HG02970 (cell line): Measurements from ENCODE around the gene KDM6B.
"Not testable (repeated sequence)": the region's sequence is repeated elsewhere in the genome, so short reads cannot be mapped to it uniquely, and the experiment has no call there.

ENCODE experiments used
- ATAC-seq: cut with Tn5 transposase; IDR thresholded peaks from one replicate; pipeline ENCODE4 v1.9.1; 2021; ENCODE audit warnings: mild to moderate bottlenecking, moderate library complexity, moderate number of reproducible peaks; ENCODE audit not compliant: unreplicated experiment, low FRiP score

The KDM6B gene

DNA sequence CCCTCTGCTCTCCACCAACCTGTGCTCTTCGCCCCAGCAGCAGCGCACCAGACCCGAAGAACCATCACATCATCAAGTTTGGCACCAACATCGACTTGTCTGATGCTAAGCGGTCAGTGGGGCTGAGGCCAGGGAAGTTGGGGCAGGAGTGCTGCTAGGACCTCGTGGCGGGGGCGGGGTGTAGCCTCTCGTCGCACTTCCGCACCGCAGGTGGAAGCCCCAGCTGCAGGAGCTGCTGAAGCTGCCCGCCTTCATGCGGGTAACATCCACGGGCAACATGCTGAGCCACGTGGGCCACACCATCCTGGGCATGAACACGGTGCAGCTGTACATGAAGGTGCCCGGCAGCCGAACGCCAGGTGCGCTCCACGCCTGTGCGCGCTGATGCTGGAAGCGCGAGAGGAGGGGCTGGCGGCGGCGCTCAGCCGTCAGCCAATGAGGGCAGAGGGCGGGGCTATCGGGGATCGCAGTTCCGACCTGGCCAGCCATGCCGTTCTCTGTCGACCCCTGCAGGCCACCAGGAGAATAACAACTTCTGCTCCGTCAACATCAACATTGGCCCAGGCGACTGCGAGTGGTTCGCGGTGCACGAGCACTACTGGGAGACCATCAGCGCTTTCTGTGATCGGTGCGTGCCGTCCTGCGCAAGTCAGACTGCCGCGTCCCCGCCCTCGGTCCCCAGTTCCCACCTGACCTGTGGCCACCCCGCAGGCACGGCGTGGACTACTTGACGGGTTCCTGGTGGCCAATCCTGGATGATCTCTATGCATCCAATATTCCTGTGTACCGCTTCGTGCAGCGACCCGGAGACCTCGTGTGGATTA lies 17.6 kb downstream of the KDM6B start:
- peak; percentile 58 for ATAC-seq

DNA sequence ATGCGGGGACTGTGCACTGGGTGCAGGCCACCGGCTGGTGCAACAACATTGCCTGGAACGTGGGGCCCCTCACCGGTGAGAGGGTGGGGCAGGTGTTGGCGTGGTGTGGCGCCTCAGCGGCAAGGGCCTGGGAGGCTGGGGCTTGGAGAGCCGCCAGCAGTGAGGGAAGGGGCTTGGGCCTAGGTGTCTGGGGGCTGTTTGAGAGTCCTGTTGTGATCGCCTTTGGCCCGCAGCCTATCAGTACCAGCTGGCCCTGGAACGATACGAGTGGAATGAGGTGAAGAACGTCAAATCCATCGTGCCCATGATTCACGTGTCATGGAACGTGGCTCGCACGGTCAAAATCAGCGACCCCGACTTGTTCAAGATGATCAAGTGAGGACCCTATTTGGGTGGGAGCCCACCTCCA lies 18.2 kb downstream of the KDM6B start:
- ATAC-seq = no peak

DNA sequence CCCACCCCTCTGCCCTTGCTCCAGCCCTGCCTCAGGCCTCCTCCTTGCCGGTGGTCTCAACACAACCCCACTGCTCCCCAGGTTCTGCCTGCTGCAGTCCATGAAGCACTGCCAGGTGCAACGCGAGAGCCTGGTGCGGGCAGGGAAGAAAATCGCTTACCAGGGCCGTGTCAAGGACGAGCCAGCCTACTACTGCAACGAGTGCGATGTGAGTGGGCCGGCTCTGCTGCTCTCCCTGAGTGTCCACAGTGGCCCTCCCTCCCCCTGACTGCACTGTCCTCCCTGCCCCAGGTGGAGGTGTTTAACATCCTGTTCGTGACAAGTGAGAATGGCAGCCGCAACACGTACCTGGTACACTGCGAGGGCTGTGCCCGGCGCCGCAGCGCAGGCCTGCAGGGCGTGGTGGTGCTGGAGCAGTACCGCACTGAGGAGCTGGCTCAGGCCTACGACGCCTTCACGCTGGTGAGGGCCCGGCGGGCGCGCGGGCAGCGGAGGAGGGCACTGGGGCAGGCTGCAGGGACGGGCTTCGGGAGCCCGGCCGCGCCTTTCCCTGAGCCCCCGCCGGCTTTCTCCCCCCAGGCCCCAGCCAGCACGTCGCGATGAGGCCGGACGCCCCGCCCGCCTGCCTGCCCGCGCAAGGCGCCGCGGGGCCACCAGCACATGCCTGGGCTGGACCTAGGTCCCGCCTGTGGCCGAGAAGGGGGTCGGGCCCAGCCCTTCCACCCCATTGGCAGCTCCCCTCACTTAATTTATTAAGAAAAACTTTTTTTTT lies 19.1 kb downstream of the KDM6B start:
- ATAC-seq = no peak

DNA sequence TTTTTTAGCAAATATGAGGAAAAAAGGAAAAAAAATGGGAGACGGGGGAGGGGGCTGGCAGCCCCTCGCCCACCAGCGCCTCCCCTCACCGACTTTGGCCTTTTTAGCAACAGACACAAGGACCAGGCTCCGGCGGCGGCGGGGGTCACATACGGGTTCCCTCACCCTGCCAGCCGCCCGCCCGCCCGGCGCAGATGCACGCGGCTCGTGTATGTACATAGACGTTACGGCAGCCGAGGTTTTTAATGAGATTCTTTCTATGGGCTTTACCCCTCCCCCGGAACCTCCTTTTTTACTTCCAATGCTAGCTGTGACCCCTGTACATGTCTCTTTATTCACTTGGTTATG lies 19.6 kb downstream of the KDM6B start:
- no peak for ATAC-seq

DNA sequence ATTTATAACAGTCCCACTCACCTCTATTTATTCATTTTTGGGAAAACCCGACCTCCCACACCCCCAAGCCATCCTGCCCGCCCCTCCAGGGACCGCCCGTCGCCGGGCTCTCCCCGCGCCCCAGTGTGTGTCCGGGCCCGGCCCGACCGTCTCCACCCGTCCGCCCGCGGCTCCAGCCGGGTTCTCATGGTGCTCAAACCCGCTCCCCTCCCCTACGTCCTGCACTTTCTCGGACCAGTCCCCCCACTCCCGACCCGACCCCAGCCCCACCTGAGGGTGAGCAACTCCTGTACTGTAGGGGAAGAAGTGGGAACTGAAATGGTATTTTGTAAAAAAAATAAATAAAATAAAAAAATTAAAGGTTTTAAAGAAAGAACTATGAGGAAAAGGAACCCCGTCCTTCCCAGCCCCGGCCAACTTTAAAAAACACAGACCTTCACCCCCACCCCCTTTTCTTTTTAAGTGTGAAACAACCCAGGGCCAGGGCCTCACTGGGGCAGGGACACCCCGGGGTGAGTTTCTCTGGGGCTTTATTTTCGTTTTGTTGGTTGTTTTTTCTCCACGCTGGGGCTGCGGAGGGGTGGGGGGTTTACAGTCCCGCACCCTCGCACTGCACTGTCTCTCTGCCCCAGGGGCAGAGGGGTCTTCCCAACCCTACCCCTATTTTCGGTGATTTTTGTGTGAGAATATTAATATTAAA lies 20.2 kb downstream of the KDM6B start:
- no peak for ATAC-seq

DNA sequence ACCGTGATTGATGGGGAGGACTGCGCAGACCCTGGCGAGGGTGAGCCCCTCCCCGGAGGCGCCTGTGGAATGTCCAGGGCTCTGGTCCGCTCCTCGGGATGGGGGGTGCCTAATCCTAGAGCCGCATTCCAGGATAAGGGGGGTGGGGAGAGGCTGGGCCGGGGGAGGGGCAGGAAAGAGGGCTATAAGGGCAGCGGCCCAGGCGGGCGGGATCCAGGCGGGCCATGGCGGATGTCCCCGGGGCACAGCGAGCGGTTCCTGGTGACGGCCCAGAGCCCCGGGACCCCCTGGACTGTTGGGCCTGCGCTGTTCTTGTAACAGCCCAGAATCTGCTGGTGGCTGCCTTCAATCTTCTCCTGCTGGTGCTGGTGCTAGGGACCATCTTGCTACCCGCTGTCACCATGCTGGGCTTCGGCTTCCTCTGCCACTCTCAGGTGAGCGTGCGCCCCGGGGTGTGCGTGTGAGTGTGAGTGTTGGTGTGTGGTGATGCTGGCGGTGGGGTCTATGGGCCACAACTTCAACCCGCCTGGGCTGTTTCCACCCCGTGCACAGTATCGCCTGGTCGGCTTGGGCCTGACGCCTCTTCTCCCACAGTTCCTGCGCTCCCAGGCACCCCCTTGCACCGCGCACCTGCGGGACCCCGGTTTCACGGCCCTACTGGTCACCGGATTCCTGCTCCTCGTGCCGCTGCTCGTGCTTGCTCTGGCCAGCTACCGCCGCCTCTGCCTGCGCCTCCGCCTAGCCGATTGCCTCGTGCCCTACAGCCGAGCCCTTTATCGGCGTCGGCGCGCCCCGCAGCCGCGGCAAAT lies 21.0 kb downstream of the KDM6B start, which contains the start of gene TMEM88:
Gene TMEM88, plus strand, starts transcription at position 216 of the 809 bp plus-strand sequence. Its CDS starts 9 bp downstream, at position 225.
- no peak for ATAC-seq

DNA sequence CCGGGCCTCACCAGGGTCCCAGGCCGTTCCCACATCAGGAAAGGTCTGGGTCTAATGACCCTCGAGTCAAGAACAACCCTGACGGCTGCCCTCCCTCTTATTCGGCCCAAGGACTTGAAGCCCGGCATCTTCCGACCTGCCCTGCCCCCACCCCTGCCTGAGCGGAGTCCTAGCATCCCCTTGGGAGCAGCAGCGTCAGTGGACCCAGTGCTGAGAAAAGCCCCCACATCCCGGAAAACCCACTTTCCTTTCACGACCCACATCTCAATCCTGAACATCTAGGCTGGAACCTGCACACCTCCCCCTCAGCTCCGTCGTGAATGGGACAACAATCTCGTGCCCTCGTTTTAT lies 21.6 kb downstream of the KDM6B start:
- no peak for ATAC-seq

DNA sequence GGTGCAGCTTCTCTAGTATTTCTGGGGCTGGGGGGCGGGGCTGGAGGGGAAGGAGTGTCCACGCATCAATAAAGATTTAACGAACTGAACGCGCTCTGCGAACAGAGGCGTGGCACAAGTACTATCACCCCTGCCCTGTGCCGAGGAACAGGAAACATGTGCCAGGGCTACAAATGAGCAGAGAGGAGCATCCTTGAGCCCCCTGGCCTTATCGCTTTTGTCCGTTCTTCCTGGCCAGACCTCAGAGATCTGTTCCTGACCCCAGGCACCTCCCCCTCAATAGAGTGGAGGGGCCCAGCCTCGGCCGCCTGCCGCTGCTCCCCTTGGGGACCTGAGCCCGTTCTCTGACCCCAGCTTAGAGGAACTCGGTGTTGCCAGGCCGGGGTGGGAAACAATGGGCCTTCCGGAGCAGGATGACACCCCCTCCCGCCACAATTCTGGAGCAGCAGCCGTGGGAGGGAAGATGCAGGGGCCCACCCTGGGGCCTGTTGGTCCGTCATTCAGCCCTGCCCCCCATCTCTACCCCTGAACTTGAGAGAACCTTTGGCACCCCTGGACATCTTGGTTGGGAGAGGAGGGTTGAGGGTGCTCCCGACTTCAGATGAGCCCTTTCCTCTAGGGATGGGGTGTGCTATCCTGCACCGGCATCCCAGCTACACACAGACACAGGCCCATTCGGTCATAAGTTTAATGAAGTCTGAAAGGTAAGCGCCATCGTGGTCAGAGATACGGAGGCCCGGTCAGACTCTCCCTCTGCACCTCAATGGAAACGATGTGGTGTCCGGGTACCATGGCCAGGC lies 22.2 kb downstream of the KDM6B start:
- no peak for ATAC-seq

DNA sequence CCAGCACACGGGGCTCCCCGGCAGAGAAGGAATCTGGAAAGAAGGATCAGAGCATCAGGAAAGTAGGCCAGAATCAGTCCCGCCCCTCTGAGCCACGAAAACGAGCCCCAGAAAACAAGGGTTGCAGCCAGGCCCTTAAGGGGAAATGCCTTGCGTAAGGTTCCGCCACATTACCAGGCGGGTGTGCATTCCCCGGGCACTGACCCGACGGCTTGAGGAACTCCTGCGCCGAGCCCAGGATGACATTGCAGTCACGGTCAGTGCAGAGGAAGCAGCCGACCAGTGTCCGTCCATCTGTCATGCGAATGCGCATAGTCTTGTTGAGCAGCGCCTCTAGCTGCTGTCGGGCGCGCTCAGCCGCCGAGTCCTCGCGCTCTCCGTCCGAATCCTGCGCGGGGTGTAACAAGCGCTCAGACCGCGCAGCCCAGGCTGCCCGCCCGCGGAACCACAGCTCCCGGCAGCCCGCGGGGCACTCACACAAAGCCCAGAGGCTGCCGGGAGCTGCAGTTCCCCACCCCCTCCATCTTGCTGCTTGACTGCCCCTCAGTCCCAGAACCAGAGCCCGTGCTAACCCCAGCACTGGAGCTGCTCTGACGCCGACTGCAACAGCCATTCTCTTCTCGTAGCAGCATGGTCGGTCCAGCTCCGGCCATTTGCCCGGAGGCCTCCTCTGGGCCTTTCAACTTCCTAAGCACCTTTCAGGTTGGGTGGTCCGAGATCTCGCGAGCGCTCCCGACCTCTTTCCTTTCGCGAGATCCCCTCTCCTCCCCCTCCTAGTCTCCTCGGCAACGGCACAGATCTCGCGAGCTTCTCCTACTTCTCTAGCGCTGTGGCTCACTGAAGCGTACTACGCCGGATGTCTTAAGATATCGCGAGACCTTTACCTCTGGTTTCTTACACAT lies 23.0 kb downstream of the KDM6B start, which contains the start of gene NAA38:
Gene NAA38, minus strand, starts transcription at position 749 of the 902 bp plus-strand sequence. Its CDS starts 96 bp downstream, at position 653.
- ATAC-seq = peak; percentile 82

DNA sequence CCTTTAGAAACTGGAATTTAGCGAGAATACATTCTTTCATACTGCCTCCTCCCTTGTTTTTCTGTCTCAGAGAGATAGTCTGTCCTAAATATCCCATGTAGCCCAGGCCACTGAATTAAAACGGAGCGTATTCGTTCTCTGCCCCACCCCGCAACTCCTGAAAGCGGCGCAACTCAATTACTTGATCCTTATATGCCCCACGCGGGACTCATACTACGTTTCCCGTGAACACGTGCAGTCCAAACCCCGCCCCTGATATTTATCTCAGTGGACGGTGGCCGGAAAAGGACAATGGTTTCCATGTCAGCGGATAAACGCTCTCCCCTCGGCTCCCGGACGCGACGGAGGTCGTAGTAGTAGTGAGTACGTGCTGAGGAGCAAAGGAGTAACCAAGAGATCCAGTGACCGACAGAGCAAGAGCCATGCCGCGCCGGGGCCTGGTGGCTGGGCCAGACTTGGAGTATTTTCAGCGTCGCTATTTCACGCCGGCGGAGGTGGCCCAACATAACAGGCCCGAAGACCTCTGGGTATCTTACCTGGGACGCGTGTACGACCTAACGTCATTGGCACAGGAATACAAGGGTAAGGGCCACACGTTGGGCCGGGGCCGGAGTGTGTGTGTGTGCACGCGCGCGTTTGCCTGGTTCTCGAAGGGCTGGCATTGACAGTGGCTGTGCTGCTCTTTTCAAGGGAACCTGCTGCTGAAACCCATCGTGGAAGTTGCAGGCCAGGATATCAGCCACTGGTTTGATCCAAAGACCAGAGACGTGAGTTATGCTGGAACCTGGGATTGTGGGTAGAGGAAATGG lies 23.9 kb downstream of the KDM6B start, which contains the start of gene CYB5D1:
Gene CYB5D1, plus strand, starts transcription at position 291 of the 809 bp plus-strand sequence. Its CDS starts 132 bp downstream, at position 423.
- peak; percentile 49 for ATAC-seq

DNA sequence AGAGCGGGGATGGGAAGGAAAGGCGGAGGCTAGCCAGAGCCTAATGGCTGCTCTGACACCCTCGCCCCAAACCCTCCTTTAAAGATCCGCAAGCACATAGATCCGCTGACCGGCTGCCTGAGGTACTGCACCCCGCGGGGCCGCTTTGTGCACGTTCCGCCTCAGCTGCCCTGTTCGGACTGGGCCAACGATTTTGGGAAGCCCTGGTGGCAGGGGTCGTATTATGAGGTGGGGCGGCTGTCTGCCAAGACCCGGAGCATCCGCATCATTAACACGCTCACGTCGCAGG lies 24.4 kb downstream of the KDM6B start:
- no peak for ATAC-seq

DNA sequence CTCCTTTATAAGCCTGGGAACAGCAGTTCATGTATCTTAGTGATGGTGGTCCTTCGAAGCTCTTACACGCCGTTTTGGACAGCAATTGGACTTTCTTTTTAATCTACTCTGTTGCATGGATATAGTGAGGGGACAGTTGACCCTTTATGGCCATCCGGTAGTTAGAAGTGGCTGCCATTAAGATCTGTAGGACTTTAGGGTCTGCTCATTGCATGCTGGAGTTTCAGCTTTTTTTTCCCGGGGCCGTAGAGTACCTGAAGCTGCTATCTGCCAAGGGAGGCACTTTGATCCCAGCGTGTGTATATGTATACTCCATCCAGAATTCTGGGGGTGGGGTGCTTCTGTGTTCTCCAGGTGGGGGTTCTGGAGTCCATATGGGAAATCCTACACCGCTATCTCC lies 25.0 kb downstream of the KDM6B start:
- no peak for ATAC-seq

DNA sequence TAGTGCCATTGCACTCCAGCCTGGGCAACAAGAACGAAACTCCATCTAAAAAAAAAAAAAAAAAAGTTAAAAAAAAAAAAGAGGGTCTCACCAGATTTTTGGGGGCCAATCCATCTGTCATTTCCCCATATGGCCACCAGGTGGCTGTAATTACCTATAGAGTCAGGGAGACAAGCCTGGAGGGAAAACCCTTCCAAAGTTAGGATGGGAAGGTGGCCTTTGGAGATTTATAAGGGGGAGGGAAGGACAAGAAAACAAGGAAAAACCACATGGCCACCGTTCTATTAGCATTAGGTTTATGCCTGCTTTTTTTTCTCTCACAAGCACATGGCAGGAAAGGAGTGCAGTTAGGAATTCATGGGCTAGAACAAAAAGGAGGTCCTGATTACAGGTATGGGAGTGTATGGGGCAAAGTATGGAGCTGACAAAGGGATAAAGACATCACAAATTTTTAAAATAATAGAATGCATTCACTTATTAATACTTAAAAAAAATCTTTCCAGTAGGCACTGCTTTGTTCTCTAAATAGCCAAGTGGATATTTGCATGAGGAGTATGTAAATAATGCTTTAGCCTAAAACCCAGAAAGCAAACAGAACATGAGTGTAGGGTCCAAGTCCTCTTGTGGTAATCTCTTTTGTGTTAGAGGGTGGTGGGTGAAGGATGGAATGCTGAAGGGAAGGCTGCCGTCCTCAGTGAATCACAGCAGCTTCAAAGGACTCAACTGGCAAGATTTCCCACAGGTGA lies 28.8 kb downstream of the KDM6B start:
- no peak for ATAC-seq

DNA sequence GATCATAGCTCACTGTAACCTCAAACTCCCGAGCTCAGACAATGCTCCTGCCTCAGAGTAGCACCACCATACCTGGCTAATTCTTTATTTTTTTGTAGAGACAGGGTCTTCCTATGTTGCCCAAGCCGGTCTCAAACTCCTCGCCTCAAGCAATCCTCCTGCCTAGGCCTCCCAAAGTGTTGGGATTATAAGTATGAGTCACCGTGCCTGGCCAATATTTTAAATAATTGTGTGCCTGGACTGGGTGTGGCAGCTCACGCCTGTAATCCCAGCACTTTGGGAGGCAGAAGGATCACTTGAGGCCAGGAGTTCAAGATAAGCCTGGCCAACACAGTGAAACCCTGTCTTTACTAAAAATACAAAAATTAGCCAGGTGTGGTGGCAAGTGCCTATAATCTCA lies 30.4 kb downstream of the KDM6B start:
- ATAC-seq = not testable (repeated sequence)

DNA sequence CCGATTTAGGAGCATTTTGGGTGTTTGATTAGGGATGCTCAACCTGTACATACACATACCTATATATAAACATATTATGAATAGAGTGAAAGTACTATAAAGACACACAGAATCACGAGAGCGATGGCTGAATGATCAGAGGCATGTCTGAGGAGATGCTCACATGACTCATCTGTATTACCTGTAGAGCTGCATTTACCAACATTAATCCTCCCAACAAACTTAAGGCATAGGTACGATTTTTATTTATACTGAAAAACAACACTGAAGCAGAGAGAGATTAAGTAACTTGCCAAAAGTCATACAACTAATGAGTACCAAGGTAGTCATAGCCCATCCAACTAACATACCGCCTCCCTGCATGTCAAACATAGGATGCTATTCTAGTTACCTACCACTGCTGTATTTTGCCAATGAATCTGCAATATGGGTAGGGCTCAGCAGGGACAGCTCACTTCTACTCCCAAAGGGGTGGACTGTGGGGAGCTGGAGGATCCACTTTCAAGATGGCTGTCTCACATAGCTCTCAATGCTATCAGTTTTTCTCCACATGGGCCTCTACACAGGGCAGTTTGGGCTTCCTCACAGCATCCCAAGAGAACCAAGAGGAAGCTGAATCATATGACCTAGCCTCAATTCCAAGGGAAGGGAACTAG lies 31.1 kb downstream of the KDM6B start:
- ATAC-seq = no peak

DNA sequence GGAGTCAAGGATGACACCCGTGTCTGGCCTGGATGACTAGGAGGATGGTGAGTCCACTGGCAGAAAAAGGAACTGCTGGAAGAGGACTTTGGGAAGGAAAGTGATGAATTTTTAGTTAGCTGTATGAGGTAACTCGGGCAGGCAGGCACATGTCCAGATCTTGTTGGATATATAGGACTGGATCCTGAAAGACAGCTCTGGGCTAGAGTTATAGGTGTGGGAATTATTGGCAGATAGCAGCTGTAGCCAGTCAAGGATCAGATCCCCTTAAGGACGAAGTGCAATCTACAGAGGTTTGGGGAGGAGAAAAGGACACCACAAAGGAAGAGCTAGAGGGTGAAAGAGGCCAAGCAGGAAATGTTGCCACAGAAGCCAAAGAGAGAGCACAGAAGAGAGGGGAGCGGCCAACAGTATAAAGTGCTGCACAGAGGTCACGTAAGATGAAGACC lies 33.9 kb downstream of the KDM6B start:
- ATAC-seq = no peak
